Nephron progenitor cell (in vitro differentiated cells): ENCODE data around the gene MPST.

ENCODE experiments used
- DNase-seq: peaks from one replicate; pipeline ENCODE4 v3.0.0; 2021
- H3K27ac Mint-ChIP-seq: 2 replicates; pipeline ENCODE4 v1.8.0; 2021; ENCODE audit warnings: mild to moderate bottlenecking, moderate library complexity, mixed read lengths
- H3K27me3 Mint-ChIP-seq: 2 replicates; pipeline ENCODE4 v1.8.0; 2021; ENCODE audit warnings: mild to moderate bottlenecking, low read depth, mixed read lengths; ENCODE audit not compliant: poor library complexity
- H3K36me3 Mint-ChIP-seq: 2 replicates; pipeline ENCODE4 v1.8.0; 2021; ENCODE audit warnings: low read depth, mixed read lengths
- H3K4me1 Mint-ChIP-seq: 2 replicates; pipeline ENCODE4 v1.8.0; 2021; ENCODE audit warnings: mixed read lengths
- H3K4me3 Mint-ChIP-seq: 2 replicates; pipeline ENCODE4 v1.8.0; 2021; ENCODE audit warnings: mild to moderate bottlenecking, moderate library complexity, mixed read lengths
- H3K9me3 Mint-ChIP-seq: 2 replicates; pipeline ENCODE4 v1.8.0; 2021; ENCODE audit warnings: mild to moderate bottlenecking, moderate library complexity, mixed read lengths
- TF ChIP-seq, protein P1 (sequence below): fragments of 200-600 bp; sonication (generic); IDR thresholded peaks from 2 replicates; pipeline ENCODE4 v1.5.0; 2021; ENCODE audit warnings: antibody characterized with exemption

MPST gene

DNA sequence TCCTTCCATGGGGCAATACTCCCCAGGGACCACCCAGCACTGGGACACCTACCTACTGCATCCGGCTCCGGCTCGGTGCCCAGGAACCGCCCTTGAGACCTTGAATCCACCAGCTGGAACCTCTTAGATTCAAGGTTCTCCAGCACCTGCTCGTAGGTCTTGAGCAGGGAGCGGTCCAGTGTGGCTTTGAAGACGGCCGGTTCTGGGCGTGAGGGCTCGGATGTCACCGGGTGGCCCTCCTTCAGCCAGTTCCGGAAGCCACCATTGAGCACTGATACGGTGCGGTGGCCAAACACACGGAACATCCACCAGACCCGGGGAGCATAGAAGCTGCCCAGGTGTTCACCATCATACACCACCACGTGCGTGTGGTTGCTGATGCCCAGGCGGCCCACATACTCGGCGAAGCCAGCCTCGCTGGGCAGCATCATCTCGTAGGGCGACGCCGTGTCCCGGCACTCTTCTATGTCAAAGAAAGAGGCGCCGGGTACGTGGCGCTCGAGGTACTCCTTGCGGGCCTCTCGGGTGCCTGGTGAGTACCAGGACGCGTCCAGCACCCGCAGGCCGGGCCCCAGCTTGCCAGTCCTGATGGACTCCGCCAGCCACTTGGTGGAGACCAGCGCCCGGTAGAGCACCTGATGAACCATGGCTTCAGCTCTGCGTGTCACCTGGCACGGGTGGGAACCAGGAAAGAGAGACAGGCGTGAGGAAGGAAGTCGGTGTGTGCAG lies 1.3 kb upstream of the MPST start:
- TF ChIP-seq, protein P1, sequence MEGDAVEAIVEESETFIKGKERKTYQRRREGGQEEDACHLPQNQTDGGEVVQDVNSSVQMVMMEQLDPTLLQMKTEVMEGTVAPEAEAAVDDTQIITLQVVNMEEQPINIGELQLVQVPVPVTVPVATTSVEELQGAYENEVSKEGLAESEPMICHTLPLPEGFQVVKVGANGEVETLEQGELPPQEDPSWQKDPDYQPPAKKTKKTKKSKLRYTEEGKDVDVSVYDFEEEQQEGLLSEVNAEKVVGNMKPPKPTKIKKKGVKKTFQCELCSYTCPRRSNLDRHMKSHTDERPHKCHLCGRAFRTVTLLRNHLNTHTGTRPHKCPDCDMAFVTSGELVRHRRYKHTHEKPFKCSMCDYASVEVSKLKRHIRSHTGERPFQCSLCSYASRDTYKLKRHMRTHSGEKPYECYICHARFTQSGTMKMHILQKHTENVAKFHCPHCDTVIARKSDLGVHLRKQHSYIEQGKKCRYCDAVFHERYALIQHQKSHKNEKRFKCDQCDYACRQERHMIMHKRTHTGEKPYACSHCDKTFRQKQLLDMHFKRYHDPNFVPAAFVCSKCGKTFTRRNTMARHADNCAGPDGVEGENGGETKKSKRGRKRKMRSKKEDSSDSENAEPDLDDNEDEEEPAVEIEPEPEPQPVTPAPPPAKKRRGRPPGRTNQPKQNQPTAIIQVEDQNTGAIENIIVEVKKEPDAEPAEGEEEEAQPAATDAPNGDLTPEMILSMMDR: no peak
- H3K27ac Mint-ChIP-seq: peak overlapping the region; percentile 64
- no peaks in the 10 kb centered on the region for H3K9me3 Mint-ChIP-seq
- DNase-seq: no peak
- peaks cover 59% of the 10 kb centered on the region for H3K4me1 Mint-ChIP-seq
- peak overlapping the region; percentile 91 for H3K4me3 Mint-ChIP-seq
- H3K27me3 Mint-ChIP-seq: peaks cover 3% of the 10 kb centered on the region
- no peaks in the 10 kb centered on the region for H3K36me3 Mint-ChIP-seq

DNA sequence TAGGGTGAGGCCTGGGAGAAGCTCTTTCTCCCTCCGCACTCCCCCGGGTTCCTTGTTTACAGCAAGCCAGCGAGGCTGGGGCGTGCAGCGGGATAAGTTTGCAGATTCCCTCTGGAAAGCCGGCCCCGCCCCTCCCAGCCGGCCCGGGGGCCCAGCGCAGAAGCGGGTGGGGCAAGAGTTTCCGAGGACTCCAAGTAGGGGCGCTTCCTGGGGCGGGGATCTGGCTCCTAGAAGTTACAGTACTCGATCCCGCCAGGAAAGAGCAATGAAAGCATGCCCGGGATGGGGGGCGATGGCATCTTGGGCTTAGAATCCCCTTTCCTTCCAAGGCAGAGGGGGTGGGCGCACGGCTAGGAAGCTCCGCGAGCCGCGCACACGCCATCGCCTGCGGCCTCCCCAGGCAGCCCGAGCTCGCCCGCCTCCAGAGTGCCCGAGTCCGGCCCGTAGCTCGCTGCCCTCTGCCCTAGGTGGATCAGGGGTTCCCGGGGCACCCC lies 680 bp upstream of the MPST start:
- Mint-ChIP-seq H3K36me3 (peaks cover 5% of the 10 kb centered on the region), H3K9me3 (no peaks in the 10 kb centered on the region), H3K27ac (peak overlapping the region; percentile 66), H3K4me3 (peak overlapping the region; percentile 91), H3K4me1 (peaks cover 61% of the 10 kb centered on the region), H3K27me3 (peaks cover 3% of the 10 kb centered on the region)
- TF ChIP-seq, protein P1: no peak
- peak; percentile 77 for DNase-seq

DNA sequence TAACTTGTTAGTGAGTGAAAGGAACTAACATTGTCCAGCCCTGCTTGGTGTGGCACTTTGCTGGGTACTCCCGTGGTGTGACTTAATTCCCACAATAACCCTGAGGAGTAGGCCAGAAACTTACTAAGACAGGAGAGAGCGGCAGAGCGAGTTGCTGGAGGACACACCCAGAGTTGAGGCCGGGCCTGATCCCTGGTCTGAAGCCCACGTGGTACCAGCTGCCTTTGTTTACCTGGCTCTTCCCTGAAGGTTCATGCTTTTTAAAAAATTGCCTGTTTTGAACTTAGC lies 594 bp downstream of the MPST start:
- Mint-ChIP-seq H3K27ac (peak overlapping the region; percentile 72), H3K36me3 (peaks cover 12% of the 10 kb centered on the region), H3K9me3 (no peaks in the 10 kb centered on the region), H3K4me1 (peaks cover 61% of the 10 kb centered on the region), H3K27me3 (peaks cover 2% of the 10 kb centered on the region), H3K4me3 (peak overlapping the region; percentile 90)
- no peak for DNase-seq
- TF ChIP-seq, protein P1: no peak

DNA sequence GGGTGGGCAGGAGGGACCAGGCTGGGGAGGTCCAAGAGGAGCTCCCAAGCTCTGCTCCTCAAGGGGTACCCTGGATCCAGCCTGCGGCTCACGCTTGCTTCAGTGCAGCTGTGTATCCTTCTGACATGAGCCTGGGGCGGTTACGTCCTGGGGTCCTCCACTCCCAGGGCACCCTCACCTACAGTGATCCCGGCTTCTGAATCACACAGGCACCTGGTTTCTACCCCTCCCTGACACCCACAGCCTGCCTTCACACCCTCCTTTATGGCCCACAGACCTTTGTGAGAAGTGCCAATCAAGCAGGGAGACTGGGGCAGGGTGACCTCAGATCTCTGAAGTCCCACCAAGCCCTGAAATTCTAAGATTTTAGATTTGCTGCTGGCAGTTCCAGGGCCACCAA lies 1.5 kb downstream of the MPST start:
- Mint-ChIP-seq H3K27me3 (no peaks in the 10 kb centered on the region), H3K9me3 (no peaks in the 10 kb centered on the region), H3K27ac (no peak overlapping the region), H3K36me3 (peaks cover 20% of the 10 kb centered on the region), H3K4me3 (peak overlapping the region; percentile 90), H3K4me1 (peaks cover 66% of the 10 kb centered on the region)
- TF ChIP-seq, protein P1: no peak
- DNase-seq: no peak

DNA sequence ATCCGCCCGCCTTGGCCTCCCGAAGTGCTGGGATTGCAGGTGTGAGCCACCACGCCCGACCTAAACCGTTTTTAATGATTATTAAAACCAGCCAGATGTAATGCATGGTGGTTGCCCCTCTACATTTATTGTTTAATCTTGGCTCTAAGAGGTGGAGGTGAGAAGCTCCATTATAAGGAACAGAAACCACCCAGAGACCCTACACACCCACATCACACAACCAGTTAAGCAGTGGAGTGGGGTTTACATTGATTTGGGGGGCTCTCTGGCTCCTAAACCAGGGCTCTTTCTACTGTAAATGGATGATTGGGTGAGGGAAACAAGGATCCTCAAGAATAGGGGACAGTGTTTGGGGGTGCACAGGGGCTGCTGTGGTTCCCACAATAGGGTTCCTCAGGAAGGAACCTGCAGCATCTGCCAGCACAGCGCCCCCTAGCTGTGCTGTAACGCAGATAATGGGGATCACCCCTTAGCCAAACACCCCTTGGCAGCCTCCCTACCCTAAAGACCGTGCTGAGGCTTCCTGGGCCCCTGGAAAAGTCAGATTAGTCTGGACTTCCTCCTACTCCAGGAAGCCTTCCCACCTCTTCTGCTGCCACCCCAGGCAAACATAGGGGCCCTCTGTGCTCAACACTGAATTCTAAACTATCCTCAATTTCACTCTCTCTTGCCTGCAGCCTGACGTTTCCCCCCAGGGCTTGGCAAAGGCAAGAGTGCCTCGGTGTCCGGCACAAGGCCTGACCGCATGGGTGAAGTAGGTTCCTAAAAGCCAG lies 2.4 kb downstream of the MPST start:
- no peak overlapping the region for H3K27ac Mint-ChIP-seq
- H3K4me3 Mint-ChIP-seq: peak overlapping the region; percentile 70
- peaks cover 61% of the 10 kb centered on the region for H3K4me1 Mint-ChIP-seq
- peaks cover 28% of the 10 kb centered on the region for H3K36me3 Mint-ChIP-seq
- no peaks in the 10 kb centered on the region for H3K9me3 Mint-ChIP-seq
- TF ChIP-seq, protein P1: peak; percentile 69
- H3K27me3 Mint-ChIP-seq: no peaks in the 10 kb centered on the region
- peak; percentile 56 for DNase-seq
